GM18499 (cell line): ENCODE measurements around the gene MYL7.
"Not testable (repeated sequence)": the region's sequence is repeated elsewhere in the genome, so short reads cannot be mapped to it uniquely, and the experiment has no call there.

ENCODE experiments used
- ATAC-seq: cut with Tn5 transposase; IDR thresholded peaks from one replicate; pipeline ENCODE4 v1.9.1; 2021; ENCODE audit warnings: moderate number of reproducible peaks; ENCODE audit not compliant: insufficient read depth, unreplicated experiment

Gene MYL7, protein sequence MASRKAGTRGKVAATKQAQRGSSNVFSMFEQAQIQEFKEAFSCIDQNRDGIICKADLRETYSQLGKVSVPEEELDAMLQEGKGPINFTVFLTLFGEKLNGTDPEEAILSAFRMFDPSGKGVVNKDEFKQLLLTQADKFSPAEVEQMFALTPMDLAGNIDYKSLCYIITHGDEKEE

GRCh38 chr7:44141221-44141850 lies at the start of gene MYL7:
MYL7 (minus strand) TSS chr7:44141332; CDS start chr7:44141305, 27 bp downstream.
- no peak for ATAC-seq

DNA sequence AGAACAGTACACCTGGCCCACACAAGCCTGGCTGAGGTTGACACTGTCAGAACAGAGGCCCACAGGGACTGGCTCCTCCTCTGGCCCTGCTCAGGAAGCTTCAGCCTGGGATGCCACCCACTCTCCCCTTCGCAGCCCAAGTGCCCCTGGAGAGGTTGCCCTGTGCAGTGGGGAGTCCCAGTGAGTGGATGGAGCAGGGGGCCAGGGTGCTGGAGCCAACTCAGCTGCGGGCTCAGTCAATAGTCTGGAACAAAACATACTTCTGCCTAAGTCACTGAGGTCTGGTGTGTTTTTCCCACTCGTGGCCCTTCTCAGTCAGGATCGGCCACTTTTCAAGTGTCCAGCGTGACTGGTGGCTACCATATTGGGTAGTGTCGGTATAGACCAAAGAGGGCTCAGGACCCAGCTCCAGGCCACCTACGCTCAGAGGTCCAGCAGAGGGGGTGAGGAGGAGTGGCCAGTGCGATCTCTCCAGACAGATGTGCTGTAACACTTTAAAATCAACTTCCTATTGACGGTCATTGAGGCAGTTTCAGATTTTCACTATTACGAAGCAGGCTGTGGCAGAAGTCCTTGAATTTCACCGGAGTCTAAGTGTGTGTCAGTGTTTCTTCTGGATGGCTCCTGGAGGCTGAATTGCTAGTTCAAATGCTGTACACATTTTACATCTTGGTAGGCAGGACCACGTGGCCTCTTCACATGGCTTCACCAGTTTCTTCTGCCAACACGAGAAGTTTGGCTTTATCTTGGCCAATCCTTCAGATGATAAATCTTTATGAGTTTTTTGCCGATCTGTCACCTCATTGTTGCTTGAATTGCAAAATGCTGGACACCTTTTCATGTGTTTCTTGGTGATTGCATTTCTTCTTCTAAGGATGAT lies 49.1 kb upstream of the MYL7 start:
- ATAC-seq, result no peak

DNA sequence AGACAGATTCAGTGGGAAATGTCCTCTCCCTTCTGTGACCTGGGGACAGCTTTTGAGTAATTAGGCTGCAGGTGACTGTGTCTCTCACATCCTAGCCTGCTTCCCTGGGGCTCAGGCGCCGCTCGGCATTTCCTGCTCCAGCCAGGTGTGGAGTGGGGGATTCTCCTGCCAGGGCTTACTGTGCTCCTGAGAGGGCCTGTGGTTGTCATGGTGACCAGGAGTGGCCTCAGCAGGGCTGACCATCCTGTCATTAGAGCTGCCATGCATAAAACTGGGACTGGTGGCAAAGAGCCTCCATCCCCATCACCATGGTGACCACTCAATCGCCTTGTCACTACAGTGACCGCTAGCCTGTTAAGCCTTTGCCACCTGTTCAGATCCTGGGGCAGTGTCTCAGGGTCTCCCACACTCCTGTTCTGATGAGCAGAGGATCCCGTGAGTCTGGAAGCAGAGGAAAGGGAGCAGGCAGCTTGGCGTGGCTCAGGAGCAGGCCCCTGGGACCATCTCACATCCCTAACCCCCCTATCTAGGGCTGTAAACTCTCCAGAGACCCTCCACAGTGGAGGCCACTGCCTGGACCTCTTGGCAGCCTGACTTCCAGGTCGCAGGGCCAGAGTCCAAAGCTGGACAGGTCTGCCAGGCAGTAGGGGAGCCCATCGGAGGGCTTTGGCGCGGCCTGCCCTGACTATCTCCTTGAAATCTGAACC lies 48.3 kb upstream of the MYL7 start, which contains the start of gene GCK:
Gene GCK, minus strand, starts transcription at position 154 of the 707 bp plus-strand sequence. CDS start 486 bp downstream, outside the sequence.
- no peak for ATAC-seq

GRCh38 chr7:44188480-44189225 lies 47.5 kb upstream of the MYL7 start:
- ATAC-seq, result no peak

DNA sequence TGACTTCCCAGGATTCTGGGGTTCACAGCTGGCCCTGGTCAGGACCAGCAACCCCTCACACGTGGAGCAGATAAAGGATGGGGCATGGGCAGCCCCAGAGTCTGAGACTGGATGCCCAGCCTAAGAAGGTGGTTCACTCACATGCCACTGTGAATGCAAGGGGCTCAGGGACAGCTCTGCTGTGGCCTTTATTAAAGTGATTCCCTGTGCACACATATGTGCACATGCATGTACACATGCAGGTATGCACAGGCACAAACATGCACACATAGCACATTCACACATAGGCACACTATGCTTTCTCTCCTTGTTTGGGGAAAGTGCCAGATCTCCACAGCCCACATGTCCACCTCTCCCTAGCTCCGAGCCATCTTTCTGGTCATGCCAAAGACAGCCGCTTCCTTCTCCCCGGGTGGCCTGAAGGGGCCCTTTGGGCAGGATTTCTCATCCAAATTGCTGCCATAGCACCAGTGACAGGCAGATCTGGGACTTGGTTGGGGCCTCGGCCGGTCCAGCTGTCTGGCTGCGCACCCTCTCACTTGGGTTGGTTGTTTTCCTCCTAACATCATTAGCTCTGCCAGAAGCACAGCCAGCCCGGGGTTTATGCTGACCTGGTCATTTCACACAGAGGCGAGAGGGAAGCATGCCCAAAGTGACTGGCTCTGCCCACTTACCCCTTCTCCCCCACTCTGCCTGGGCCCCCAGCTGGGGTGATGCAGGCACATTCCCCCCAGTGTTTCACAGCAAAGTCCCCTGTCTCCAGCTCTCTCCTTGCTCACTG lies 46.7 kb upstream of the MYL7 start:
- ATAC-seq, result no peak

GRCh38 chr7:44186736-44187135 lies 45.6 kb upstream of the MYL7 start:
- no peak for ATAC-seq

GRCh38 chr7:44185729-44186128 lies 44.6 kb upstream of the MYL7 start:
- no peak for ATAC-seq

DNA sequence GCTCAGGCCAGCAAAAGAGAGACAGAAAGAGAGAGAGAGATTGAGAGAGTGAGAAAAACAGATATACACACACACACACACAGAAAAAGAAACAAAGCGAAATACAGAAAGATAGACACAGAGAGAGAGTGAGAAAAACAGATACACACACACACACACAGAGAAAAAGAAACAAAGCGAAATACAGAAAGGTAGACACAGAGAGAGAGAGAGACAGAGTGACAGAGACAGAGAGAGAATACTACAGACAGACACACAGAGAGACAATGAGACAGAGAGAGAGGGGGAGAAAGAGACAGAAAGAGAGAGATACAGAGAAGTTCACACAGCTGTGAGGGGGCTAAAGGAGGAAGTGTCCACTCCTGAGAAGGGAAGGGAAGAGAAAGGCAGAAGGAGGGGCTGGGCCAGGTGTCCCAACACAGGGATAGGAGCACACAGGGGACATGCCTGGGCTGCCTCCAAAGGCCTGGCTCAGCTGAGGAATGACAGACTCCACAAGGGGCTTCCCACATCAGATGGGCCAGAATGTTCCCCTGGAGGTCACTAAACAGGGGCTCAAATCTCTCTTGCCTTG lies 43.8 kb upstream of the MYL7 start:
- no peak for ATAC-seq

DNA sequence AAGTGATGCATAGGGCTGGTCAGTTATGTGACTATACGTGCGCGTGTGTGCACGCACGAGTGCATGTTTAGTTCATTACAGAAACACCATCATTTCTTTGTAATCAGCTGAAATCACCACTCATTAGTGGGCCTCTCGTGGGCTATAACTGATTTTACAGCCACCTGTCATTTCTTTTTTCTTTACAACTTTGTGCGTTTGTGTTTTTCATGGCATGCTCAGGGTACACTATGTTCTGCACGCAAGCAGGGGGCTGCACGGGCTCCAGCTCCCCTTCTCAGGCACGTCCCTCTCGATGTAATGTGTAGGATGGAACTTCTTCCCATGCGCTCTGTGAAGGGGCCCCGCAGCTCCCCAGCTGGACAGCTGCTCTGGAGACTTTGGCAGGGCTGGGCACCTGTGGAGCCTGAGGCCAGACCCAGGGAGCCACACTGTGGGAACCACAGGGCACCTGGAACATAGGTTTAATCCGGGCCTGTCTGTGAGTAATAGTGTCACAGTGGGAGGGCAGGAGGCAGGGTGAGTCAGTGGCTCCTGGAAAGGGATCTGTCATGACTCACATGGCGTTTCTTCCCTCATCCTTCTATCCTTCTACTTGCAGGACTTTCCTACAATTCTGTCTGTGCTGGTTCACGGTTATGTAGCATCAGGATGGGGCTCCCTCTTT lies 43.2 kb upstream of the MYL7 start:
- ATAC-seq, result no peak

- no peak for ATAC-seq
These were observed 42.3 kb upstream of the MYL7 start for GRCh38 chr7:44183386-44183785.

GRCh38 chr7:44182827-44183226 lies 41.7 kb upstream of the MYL7 start:
- no peak for ATAC-seq

DNA sequence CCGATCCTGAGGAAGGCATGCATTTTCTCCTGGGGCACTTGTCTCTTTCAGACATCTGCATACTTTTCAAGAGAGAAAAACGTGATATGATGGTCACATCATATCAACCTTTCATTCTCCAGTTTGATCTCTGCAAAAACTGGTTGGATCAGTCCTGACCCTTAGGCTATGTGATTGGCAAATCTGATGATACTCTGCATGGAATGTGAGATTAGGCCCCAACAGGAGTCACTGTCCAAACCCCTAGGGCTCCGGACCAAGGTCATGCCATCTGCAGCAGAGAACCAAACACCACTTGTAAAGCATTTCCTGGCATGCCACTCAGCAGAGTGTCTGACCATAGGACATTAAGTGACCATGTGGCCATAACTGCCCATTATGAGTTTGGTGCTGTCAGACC lies 39.5 kb upstream of the MYL7 start:
- no peak for ATAC-seq

DNA sequence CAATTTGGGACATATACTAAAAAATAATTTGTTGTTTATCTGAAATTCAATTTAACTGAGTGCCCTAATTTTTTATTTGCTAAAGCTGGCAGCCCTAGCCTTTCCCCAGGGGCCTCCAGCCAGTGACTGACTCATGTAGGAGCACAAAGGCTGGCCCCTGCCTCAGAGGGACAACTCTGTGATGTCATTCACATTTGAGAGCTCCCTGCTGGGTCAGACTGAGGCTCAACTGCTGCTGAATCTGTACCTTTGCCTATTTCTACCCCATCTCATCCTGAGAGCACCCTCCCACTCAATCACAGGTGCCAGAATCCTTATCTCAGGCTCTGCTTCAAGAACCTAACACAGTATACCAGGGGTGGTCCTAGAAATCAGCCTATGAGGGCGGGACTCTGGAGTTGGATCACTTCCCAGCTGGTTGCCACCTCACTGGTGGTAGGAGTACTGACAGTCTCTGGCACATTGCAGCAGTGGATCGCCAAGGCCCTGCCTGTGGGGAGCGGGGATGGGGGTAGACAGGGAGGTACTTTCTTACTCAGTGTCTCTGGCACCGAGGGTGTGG lies 36.5 kb upstream of the MYL7 start:
- no peak for ATAC-seq

DNA sequence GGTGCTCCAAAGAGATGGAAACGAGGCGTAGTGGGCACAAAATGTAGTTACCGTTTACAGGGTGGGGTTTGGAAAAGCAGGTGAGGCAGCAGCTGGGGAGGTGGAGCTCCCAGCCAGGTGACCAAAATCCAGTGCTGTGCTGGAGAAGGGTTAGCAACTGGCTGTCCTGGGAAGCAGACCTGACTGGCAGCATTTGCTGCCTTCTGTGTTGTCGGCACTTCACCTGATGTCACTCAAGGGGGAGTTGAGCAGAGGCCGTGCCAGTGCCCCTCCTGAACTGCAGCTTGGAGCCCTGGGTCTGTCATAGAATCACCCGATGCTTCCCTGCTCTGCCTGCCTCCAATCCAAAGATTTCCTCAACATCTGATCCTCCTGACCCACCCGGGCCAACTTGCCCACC lies 35.4 kb upstream of the MYL7 start:
- ATAC-seq, result no peak

GRCh38 chr7:44175730-44176129 lies 34.6 kb upstream of the MYL7 start:
- no peak for ATAC-seq

DNA sequence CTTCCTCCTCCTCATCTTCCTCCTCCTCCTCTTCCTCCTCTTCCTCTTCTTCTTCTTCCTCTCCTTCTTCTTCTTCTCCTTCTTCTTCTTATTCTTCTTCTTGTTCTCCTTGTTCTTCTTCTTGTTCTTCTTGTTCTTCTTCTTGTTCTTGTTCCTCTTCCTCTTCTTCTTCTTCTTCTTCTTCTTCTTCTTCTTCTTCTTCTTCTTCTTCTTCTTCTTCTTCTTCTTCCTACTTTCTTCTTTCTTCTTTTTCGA lies 33.5 kb upstream of the MYL7 start:
- ATAC-seq, result not testable (repeated sequence)

DNA sequence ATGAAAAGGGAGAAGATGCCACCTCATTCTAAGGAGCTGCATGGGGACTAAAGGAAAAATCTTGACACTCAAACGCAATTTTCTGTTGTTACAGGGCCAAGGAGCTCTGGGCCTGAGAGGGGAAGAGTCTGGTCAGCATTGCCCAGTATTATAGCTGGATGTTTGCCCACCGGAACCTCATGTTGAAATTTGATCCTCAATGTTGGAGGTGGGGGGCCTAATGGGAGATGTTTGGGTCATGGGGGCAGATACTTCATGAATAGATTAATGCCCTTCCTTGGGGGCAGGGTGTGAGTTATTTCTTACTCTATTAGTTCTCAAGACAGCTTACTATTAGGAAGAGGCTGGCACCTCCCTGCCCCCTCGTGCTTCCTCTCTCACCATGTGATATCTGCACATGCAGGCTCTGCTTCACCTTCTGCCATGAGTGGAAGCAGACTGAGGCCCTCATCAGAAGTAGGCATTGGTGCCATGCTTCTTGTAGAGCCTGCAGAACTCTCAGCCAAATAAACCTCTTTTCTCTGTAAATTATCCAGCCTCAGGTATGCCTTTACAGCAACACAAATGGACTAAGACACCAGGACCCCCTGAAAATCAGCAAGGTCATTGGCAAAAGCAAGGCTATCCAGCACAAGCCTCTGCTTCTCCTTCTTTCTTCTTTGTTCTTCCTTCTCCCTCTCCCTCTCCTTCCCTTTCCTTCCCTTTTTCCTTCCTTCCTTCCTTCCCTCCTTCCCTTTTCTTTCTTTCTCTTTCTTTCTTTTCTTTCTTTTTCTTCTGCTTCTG lies 33.0 kb upstream of the MYL7 start:
- ATAC-seq, result no peak
